Spleen (tissue), 7 donors: ENCODE results near the gene CLIC5.

ENCODE experiments used
- POLR2A ChIP-seq, 3 donors: fragments of 450-650 bp; IDR thresholded peaks; one replicate each; pipeline ENCODE4 v1.5.1; 2017; ENCODE audit warnings: antibody characterized with exemption in 3 of 3, mild to moderate bottlenecking in 1 of 3
- POLR2AphosphoS5 ChIP-seq, 3 donors: sonication (generic); formaldehyde crosslinking; IDR thresholded peaks; one replicate each; pipeline ENCODE4 v1.5.1; 2017; ENCODE audit warnings: antibody characterized with exemption in 3 of 3
- TF ChIP-seq, protein P1 (sequence below), 11 experiments: fragments of 200-600 bp in 7 of 11; fragments of 450-650 bp in 4 of 11; sonication (generic) in 4 of 11; IDR thresholded peaks in 8 of 11; conservative IDR thresholded peaks in 3 of 11; 1 replicate in 7 of 11; 2 replicates in 4 of 11; pipeline versions ENCODE4 v1.4.0 to v1.8.0; 2016 to 2021; ENCODE audit warnings: antibody characterized with exemption in 11 of 11, inconsistent platforms in 4 of 11, mild to moderate bottlenecking in 1 of 11
- donor health status: DM: no; HTN: no; CAD: no; lungs with moderate emphysema.
- donor health status: DM: no; HTN: no; CAD: no.
- donor health status: DM: no; HTN: no; CAD: no.

DNA sequence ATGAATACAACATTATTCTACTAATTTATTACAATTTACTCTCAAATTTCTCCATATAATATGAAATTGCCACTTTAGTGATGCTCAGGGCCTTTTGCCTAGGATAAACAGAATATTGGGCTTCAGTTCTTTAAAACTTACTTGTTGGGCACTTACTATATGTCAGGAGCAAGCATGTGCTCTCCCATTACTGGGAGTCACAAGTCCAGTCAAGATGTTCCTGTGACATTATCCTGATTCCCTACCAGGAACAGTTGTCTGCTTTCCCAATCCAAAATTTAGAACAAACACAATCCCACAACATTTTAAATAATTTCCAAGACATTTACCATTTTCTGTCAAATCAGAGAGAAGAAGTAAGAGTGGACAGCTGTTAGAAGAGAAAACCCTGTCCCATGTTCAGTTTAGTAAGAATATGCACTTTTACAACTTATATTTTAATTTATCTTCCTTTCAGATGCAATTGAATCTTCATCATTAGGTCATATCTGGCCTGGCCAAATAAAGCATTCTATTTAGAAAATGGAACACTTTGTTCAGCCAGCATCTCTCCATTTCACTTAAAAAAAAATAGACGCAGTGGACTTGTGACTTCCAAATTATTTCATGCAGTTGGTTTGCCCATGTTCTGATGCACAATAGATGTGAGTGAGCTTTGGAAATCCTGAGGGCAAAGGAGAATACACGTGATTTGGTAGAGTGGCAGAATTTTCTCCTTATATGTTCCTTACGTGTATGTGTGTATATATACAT is 159.8 kb downstream of the CLIC5 start:
- TF ChIP-seq, protein P1, sequence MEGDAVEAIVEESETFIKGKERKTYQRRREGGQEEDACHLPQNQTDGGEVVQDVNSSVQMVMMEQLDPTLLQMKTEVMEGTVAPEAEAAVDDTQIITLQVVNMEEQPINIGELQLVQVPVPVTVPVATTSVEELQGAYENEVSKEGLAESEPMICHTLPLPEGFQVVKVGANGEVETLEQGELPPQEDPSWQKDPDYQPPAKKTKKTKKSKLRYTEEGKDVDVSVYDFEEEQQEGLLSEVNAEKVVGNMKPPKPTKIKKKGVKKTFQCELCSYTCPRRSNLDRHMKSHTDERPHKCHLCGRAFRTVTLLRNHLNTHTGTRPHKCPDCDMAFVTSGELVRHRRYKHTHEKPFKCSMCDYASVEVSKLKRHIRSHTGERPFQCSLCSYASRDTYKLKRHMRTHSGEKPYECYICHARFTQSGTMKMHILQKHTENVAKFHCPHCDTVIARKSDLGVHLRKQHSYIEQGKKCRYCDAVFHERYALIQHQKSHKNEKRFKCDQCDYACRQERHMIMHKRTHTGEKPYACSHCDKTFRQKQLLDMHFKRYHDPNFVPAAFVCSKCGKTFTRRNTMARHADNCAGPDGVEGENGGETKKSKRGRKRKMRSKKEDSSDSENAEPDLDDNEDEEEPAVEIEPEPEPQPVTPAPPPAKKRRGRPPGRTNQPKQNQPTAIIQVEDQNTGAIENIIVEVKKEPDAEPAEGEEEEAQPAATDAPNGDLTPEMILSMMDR (IDR thresholded peaks at IDR 0.05 in 8 of 11, conservative IDR thresholded peaks at IDR 0.05 in 3 of 11) = no peak
- no peak for TF ChIP-seq POLR2A (IDR thresholded peaks at IDR 0.05)
- no peak for TF ChIP-seq POLR2AphosphoS5 (IDR thresholded peaks at IDR 0.05)
